WERI-Rb-1 (cell line): ENCODE measurements around the gene OR52H1.

Experiments used
- DNase-seq: peaks from one replicate; pipeline ENCODE4 v3.0.0-alpha.2; 2020
- H3K27ac ChIP-seq: fragments of 250-450 bp; sonication (Bioruptor Pico); 2 replicates; pipeline ENCODE4 v1.5.1; 2020; ENCODE audit warnings: mild to moderate bottlenecking, moderate library complexity
- H3K27me3 ChIP-seq: fragments of 250-450 bp; sonication (Bioruptor Pico); 2 replicates; pipeline ENCODE4 v1.5.1; 2021; ENCODE audit warnings: mild to moderate bottlenecking, low read depth, moderate library complexity; ENCODE audit not compliant: insufficient read depth, severe bottlenecking
- H3K36me3 ChIP-seq: fragments of 250-450 bp; sonication (Bioruptor Pico); 2 replicates; pipeline ENCODE4 v1.5.1; 2020; ENCODE audit warnings: mild to moderate bottlenecking, moderate library complexity
- H3K4me3 ChIP-seq: 2 replicates; pipeline ENCODE4 v1.5.1; 2011; ENCODE audit warnings: low read depth, mild to moderate bottlenecking, control low read depth, low read length
- H3K9me3 ChIP-seq: fragments of 250-450 bp; sonication (Bioruptor Pico); 2 replicates; pipeline ENCODE4 v1.5.1; 2021; ENCODE audit warnings: mild to moderate bottlenecking, moderate library complexity; ENCODE audit not compliant: severe bottlenecking
- CTCF ChIP-seq: IDR thresholded peaks from 2 replicates; pipeline ENCODE4 v1.5.1; 2011; ENCODE audit warnings: low read depth, mild to moderate bottlenecking, control low read depth, inconsistent platforms, low read length

OR52H1 gene

DNA sequence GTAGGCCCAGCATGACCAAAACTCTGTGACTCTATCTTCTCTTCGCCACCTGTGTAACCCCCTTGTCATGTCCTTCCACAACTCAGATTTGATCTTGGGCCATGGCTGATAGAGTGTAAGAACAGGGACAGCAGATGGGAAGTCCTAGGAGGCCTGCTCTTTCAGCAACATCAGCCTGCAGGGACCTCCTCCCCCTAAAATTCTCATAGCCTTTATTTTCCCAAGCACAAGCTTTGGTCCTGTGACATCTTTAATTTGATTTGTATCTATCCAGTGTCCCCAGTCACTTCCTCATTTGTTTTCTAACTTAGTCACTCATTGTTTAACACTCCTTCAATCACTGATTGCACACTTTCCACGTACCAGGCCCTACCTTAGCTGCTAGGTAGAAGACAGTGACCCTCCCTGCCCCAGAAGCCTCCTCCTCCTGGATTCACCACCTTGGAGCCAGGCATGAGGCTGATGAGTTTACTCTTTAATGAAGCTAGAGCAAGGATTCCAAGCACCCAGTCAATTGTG lies 43.9 kb downstream of the OR52H1 start:
- Histone ChIP-seq H3K27ac (peak overlapping the region; percentile 52), H3K36me3 (no peaks in the 10 kb centered on the region), H3K9me3 (no peaks in the 10 kb centered on the region), H3K27me3 (no peaks in the 10 kb centered on the region), H3K4me3 (no peak overlapping the region)
- peak; percentile 28 for DNase-seq
- TF ChIP-seq CTCF = no peak

GRCh38 chr11:5500393-5500801 lies 47.9 kb downstream of the OR52H1 start:
- Histone ChIP-seq H3K36me3 (no peaks in the 10 kb centered on the region), H3K4me3 (no peak overlapping the region), H3K9me3 (no peaks in the 10 kb centered on the region), H3K27ac (no peak overlapping the region), H3K27me3 (no peaks in the 10 kb centered on the region)
- no peak for TF ChIP-seq CTCF
- no peak for DNase-seq

DNA sequence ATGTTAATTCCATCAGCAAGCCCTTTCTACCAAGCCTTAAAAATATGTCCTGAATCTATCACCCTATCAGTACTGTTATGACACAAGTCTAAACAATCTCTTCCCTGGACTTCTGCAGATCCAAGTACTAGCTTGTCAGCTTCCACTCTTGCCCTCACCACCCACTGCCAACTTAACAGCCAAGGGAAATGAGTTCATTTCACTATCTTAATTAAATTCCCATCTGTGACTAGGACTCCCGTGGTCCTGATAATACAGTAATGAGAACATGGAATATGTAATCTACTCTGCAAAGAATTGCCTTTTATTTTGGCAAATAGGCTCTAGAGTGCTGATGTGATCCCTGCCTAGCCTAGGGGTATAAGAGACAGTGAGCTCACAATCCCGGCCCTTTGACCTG lies 48.7 kb downstream of the OR52H1 start:
- H3K27ac ChIP-seq = no peak overlapping the region
- H3K9me3 ChIP-seq = no peaks in the 10 kb centered on the region
- H3K4me3 ChIP-seq = no peak overlapping the region
- no peaks in the 10 kb centered on the region for H3K27me3 ChIP-seq
- TF ChIP-seq CTCF = no peak
- H3K36me3 ChIP-seq = no peaks in the 10 kb centered on the region
- DNase-seq = no peak
